CD4-positive, alpha-beta T cell treated with Interleukin-21 for 1 hour (primary cell): ENCODE results near the gene IFT22.
"Not testable (repeated sequence)": the region's sequence is repeated elsewhere in the genome, so short reads cannot be mapped to it uniquely, and the experiment has no call there.

ENCODE experiments used
- DNase-seq: peaks from one replicate; pipeline ENCODE4 v3.0.0-alpha.2; 2020

IFT22 gene

GRCh38 chr7:101321491-101322401 lies at the start of gene IFT22:
IFT22 (minus strand) TSS chr7:101321812; CDS start chr7:101321709, 103 bp downstream.
- DNase-seq: peak; percentile 87

- no peak for DNase-seq
Measured at GRCh38 chr7:101370836-101371235, 49.2 kb upstream of the IFT22 start.

GRCh38 chr7:101368422-101369165 lies 47.0 kb upstream of the IFT22 start:
- DNase-seq: no peak

GRCh38 chr7:101367676-101368075 lies 46.1 kb upstream of the IFT22 start:
- no peak for DNase-seq

GRCh38 chr7:101365956-101366355 lies 44.3 kb upstream of the IFT22 start:
- no peak for DNase-seq

GRCh38 chr7:101363734-101364374 lies 42.2 kb upstream of the IFT22 start:
- peak; percentile 65 for DNase-seq

GRCh38 chr7:101363196-101363733 lies 41.7 kb upstream of the IFT22 start:
- DNase-seq: no peak

- DNase-seq: no peak
Measured at GRCh38 chr7:101362334-101363195, 41.0 kb upstream of the IFT22 start, which contains the start of gene COL26A1. COL26A1 (plus strand) TSS chr7:101362875; CDS start chr7:101363033, 158 bp downstream.

GRCh38 chr7:101357433-101357832 lies 35.8 kb upstream of the IFT22 start:
- DNase-seq: no peak

GRCh38 chr7:101352920-101353308 lies 31.3 kb upstream of the IFT22 start:
- DNase-seq: no peak

- not testable (repeated sequence) for DNase-seq
Measured at GRCh38 chr7:101349300-101349699, 27.7 kb upstream of the IFT22 start.

GRCh38 chr7:101348456-101349067 lies 26.9 kb upstream of the IFT22 start:
- DNase-seq: not testable (repeated sequence)

- DNase-seq: no peak
Measured at GRCh38 chr7:101347477-101347876, 25.9 kb upstream of the IFT22 start.

- no peak for DNase-seq
Measured at GRCh38 chr7:101342892-101343291, 21.3 kb upstream of the IFT22 start.

- DNase-seq: no peak
Measured at GRCh38 chr7:101340379-101340778, 18.8 kb upstream of the IFT22 start.

- no peak for DNase-seq
Measured at GRCh38 chr7:101333912-101334311, 12.3 kb upstream of the IFT22 start.

GRCh38 chr7:101332026-101332425 lies 10.4 kb upstream of the IFT22 start:
- DNase-seq: no peak

- DNase-seq: no peak
Measured at GRCh38 chr7:101330011-101330484, 8.4 kb upstream of the IFT22 start.

GRCh38 chr7:101328159-101328558 lies 6.5 kb upstream of the IFT22 start:
- DNase-seq: no peak

- DNase-seq: no peak
Measured at GRCh38 chr7:101319401-101319800, 2.2 kb downstream of the IFT22 start.

- DNase-seq: peak; percentile 54
Measured at GRCh38 chr7:101315336-101315735, 6.3 kb downstream of the IFT22 start.
